Adrenal gland (tissue), 12 donors: ENCODE data around the gene ZCCHC14. TPM values are rescaled to one million over a fixed set of nuclear protein-coding genes. Genes with fewer than 3 reads are reported as not detected.

ENCODE experiments used
- DNase-seq, 7 donors: peaks; one replicate each; pipeline ENCODE4 v3.0.0-alpha.2; 2019 to 2020
- H3K27ac ChIP-seq, 5 donors: fragments of 200-600 bp; sonication (generic) in 4 of 5; 1 replicate in 3 of 5; 2 replicates in 2 of 5; pipeline versions ENCODE4 v1.5.1 to v1.8.0; 2016 to 2020; ENCODE audit warnings: mild to moderate bottlenecking in 1 of 5
- H3K27me3 ChIP-seq: fragments of 200-600 bp; 2 replicates; pipeline ENCODE4 v1.8.0; 2021
- H3K36me3 ChIP-seq, 2 donors: fragments of 200-600 bp; replicated peaks in 1 of 2; 1 replicate in 1 of 2; 2 replicates in 1 of 2; pipeline versions ENCODE4 v1.5.1 to v1.8.0; 2018 to 2022
- H3K4me1 ChIP-seq, 2 donors: fragments of 200-600 bp; replicated peaks in 1 of 2; 1 replicate in 1 of 2; 2 replicates in 1 of 2; pipeline versions ENCODE4 v1.5.1 to v1.8.0; 2018 to 2021
- H3K4me3 ChIP-seq, 4 donors: fragments of 200-600 bp; sonication (generic) in 3 of 4; one replicate each; pipeline ENCODE4 v1.5.1; 2016 to 2018
- H3K9me3 ChIP-seq, 3 donors: fragments of 200-600 bp; sonication (generic) in 1 of 3; replicated peaks in 1 of 3; 1 replicate in 2 of 3; 2 replicates in 1 of 3; pipeline versions ENCODE4 v1.5.1 to v1.8.0; 2016 to 2021
- POLR2A ChIP-seq, 2 donors: fragments of 450-650 bp; IDR thresholded peaks; one replicate each; pipeline ENCODE4 v1.6.1; 2017; ENCODE audit warnings: antibody characterized with exemption in 2 of 2, mild to moderate bottlenecking in 2 of 2, moderate library complexity in 1 of 2
- WGBS, 4 donors: extraction: QIAGEN DNeasy Blood & Tissue Kit in 2 of 4; methylation state at CpG; one replicate each; pipeline versions ENCODE4 v1.1.5 to v1.1.7; 2013 to 2017; 5-methylcytosine and 5-hydroxymethylcytosine counted together
- intact Hi-C, 2 donors: fragments of 100-400 bp; cut with DNase I; formaldehyde crosslinking; loops; one replicate each; pipeline versions ENCODE4 v1.14.1 to v1.15.0; 2022 to 2023
- polyA plus RNA-seq, 3 donors: library from polyadenylated mRNA; stranded (reverse); fragments of 200-250 nt in 2 of 3; fragments of 350-450 nt in 1 of 3; fragmentation: Illumina TruSeq in 1 of 3; extraction: RNeasy Lipid Tissue Mini Kit (QIAGEN cat#74804) in 1 of 3; gene quantifications; one replicate each; pipeline ENCODE4 v1.2.3, GENCODE V29; 2013 to 2014
- total RNA-seq, 9 donors: library from RNA; depleted of rRNA in 4 of 9; stranded (reverse); fragments of >200 nt in 4 of 9; fragments of 120-200 nt in 1 of 9; fragmentation: NEBNext Ultra II Directional in 1 of 9; extraction: Animal tissue kit (Norgen Biotek cat#: 25700) in 1 of 9; gene quantifications; one replicate each; pipeline versions ENCODE4 v1.1.0 to v1.2.4, GENCODE V29; 2013 to 2023
- TF ChIP-seq, protein P1 (sequence below), 6 experiments: fragments of 450-650 bp in 4 of 6; fragments of 200-600 bp in 2 of 6; sonication (generic) in 1 of 6; IDR thresholded peaks; 1 replicate in 5 of 6; 2 replicates in 1 of 6; pipeline versions ENCODE4 v1.5.1 to v1.8.0; 2016 to 2021; ENCODE audit warnings: antibody characterized with exemption in 6 of 6, mild to moderate bottlenecking in 2 of 6, moderate library complexity in 1 of 6
- donor health status: healthy with polysubstance abuse.
- donor health status: Bipolar disorder and iron deficiency.
- donor health status: DM: yes; HTN: yes; CAD: no.
- donor health status: DM: no; HTN: no; CAD: no.
- donor health status: DM: no; HTN: no; CAD: no.
- donor health status: DM: yes; HTN: yes; CAD: no.

ZCCHC14 gene
- total and polyA plus RNA-seq, 12 donors = 10.6 to 49.8 (median 28.7) TPM

DNA sequence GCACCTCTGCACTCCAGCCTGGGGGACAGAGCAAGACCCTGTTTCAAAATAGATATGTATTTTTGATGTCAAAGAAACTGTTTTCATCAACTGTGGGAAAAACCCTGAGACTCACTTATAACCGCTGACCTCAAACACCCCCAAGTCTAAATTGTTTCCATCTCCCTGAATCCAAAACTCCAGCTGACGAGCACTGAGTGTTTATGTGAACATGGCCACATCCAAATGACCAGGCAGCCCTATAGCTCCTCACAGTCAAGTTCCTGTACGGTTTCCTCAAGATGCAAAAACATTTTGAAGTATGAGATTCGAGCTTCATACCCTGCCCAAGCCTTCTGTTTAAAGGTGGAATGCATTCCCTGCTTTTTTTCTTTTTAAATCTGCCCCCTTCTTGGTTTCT, 45.3 kb upstream of the ZCCHC14 start:
- Histone ChIP-seq H3K4me3 (no peak overlapping the region), H3K4me1 (no peaks in the 10 kb centered on the region), H3K9me3 (no peaks in the 10 kb centered on the region), H3K27ac (no peak overlapping the region), H3K36me3 (no peaks in the 10 kb centered on the region), H3K27me3 (no peaks in the 10 kb centered on the region)
- 53 to 88% (median 70%) methylated on average over 4 of the region's 4 CpGs for WGBS, 4 donors
- intact Hi-C loops = no loop called here
- no peak for TF ChIP-seq POLR2A (IDR thresholded peaks at IDR 0.05)
- TF ChIP-seq, protein P1, sequence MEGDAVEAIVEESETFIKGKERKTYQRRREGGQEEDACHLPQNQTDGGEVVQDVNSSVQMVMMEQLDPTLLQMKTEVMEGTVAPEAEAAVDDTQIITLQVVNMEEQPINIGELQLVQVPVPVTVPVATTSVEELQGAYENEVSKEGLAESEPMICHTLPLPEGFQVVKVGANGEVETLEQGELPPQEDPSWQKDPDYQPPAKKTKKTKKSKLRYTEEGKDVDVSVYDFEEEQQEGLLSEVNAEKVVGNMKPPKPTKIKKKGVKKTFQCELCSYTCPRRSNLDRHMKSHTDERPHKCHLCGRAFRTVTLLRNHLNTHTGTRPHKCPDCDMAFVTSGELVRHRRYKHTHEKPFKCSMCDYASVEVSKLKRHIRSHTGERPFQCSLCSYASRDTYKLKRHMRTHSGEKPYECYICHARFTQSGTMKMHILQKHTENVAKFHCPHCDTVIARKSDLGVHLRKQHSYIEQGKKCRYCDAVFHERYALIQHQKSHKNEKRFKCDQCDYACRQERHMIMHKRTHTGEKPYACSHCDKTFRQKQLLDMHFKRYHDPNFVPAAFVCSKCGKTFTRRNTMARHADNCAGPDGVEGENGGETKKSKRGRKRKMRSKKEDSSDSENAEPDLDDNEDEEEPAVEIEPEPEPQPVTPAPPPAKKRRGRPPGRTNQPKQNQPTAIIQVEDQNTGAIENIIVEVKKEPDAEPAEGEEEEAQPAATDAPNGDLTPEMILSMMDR (IDR thresholded peaks at IDR 0.05) = no peak
- DNase-seq = no peak

DNA sequence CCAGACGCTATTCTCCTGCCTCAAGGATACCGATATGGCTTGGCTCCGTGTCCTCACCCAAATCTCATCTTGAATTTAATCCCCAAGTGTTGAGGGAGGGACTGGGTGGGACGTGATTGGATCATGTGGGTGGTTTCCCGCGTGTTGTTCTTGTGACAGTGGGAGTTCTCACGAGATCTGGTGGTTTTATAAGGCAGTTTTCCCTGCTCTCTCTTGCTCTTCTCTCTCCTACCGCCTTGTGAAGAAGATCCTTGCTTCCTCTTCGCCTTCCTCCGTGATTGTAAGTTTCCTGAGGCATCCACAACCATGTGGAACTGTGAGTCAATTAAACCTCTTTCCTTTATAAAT, 43.9 kb upstream of the ZCCHC14 start:
- TF ChIP-seq, protein P1 (IDR thresholded peaks at IDR 0.05) = no peak
- no peak for TF ChIP-seq POLR2A (IDR thresholded peaks at IDR 0.05)

DNA sequence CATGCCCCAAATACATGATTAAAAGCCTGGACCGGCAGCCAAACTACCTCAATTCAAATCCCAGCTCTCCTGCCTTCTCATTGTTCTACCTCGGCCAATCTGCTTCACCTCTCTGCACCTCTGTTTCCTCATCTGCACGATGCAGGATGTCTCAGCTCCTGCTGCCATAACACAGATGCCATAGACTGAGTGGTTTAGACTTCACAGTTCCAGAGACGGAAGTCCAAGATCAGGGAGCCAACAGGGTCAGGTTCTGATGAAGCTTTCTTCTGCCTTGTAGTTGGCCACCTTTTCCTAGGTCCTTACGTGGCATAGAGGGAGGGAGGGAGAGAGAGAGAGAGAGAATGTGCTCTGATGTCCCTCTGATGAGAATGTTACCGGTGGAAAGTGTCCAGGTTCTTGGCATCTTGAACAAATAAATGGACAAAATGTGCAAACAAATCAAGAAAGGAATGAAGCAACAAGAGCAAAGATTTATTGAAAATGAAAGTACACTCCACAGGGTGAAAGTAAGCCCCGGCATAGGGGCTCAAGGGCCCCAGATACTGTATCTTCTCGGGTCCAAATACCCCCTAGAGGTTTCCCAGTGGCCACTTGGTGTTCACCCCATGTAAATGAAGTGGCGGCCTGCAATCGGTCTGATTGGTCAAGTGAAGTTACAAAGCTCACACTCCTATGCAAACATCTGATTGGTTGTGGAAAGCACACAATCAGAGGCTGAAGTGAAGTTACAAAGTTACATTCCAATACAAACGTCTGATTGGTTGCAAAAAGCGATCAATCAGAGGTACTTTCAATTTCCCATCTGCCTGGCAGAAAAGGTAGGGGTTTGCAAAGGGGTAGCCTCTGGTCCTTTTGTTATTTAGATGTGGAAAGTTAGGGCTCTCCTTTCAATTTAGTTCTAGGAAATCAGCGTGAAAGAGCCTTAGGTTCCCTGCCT, 43.3 kb upstream of the ZCCHC14 start:
- no peaks in the 10 kb centered on the region for H3K36me3 ChIP-seq
- TF ChIP-seq, protein P1 (IDR thresholded peaks at IDR 0.05) = no peak
- no peak for TF ChIP-seq POLR2A (IDR thresholded peaks at IDR 0.05)
- no peaks in the 10 kb centered on the region for H3K27me3 ChIP-seq
- no peaks in the 10 kb centered on the region for H3K9me3 ChIP-seq
- no peak for DNase-seq
- H3K4me3 ChIP-seq = no peak overlapping the region
- no peaks in the 10 kb centered on the region for H3K4me1 ChIP-seq
- no peak overlapping the region for H3K27ac ChIP-seq
- intact Hi-C loops = no loop called here
- 70 to 78% (median 75%) methylated on average over 13 of the region's 13 CpGs for WGBS, 4 donors

More for the DNA sequence above, 43.9 kb upstream of the ZCCHC14 start:
- Histone ChIP-seq H3K9me3 (no peaks in the 10 kb centered on the region), H3K4me3 (no peak overlapping the region), H3K36me3 (no peaks in the 10 kb centered on the region), H3K27me3 (no peaks in the 10 kb centered on the region), H3K4me1 (no peaks in the 10 kb centered on the region), H3K27ac (no peak overlapping the region)
- intact Hi-C loops = no loop called here
- WGBS, 4 donors = 67 to 76% (median 74%) methylated on average over 10 of the region's 10 CpGs
- DNase-seq = no peak

DNA sequence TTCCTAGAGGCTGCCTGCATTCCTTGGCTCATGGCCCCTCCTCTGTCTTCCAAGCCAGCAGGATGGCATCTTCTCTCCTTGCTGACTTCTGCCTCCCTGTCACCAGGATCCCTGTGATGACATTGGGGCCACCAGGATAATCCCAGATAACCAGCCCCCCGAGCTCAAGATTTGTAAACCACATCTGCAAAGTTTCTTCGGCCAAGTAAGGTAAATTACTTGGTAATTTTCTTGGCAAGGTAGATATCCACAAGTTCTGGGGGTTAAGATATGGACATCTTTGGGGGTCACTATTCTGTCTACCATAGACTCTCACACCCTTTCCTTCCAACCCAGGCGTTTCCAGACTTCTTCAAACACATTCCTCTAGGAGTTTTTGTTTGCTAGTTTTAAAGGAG, 42.6 kb upstream of the ZCCHC14 start:
- Histone ChIP-seq H3K27ac (no peak overlapping the region), H3K4me1 (no peaks in the 10 kb centered on the region), H3K27me3 (no peaks in the 10 kb centered on the region), H3K9me3 (no peaks in the 10 kb centered on the region), H3K36me3 (no peaks in the 10 kb centered on the region), H3K4me3 (no peak overlapping the region)
- 54 to 59% (median 55%) methylated on average over 3 of the region's 3 CpGs for WGBS, 4 donors
- no peak for TF ChIP-seq POLR2A (IDR thresholded peaks at IDR 0.05)
- TF ChIP-seq, protein P1 (IDR thresholded peaks at IDR 0.05) = no peak
- DNase-seq = no peak
- intact Hi-C loops = no loop called here
